ENCODE results near the gene DDX17.

DDX17 gene

DNA sequence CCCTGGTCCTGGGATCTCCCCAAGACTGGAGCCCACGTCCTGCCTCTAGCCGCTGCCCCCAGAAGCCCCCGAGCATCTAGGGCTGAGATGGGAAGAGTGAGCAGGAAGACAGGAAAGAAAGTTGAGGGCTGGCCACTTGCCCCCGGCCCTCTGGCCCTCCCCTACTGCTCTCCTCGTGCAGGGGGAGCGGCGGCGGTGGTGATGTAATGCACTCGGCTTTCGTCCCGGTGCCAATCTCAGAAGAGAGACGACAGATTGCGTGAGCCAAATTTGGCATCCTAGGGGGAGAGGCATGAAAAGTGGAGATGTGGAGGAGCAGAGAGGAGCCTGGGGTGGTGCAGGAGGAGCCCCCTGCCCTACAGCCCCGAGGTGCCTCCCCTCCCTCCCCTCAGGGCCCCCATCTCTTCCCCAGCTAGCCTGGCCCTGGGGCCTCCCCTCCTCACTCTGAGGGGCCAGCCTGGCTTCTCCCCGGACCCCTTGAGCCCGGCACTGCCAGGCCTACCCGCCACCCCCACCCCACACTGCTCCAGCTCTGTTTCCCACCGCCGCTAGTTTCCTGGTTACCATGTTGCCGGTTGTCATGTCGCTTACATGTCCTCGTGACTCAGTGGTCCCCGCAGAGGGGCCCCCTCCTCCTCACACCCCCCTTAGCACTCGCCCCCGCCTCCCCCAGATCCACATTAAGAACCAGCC, 53.6 kb downstream of the DDX17 start:
- no peak overlapping the region for H3K4me3 Mint-ChIP-seq
- H3K36me3 Mint-ChIP-seq (ENCODE audit: low read depth), result no peaks in the 10 kb centered on the region
- no peak for ATAC-seq
- H3K9me3 Mint-ChIP-seq, result no peaks in the 10 kb centered on the region
- no peak overlapping the region for H3K27ac Mint-ChIP-seq
- peaks cover 56% of the 10 kb centered on the region for H3K27me3 Mint-ChIP-seq
- H3K4me1 Mint-ChIP-seq, result peaks cover 9% of the 10 kb centered on the region
- DNase-seq, result no peak

- Mint-ChIP-seq H3K27ac (no peak overlapping the region), H3K4me1 (peaks cover 9% of the 10 kb centered on the region), H3K4me3 (no peak overlapping the region), H3K36me3 (ENCODE audit: low read depth) (no peaks in the 10 kb centered on the region), H3K27me3 (peaks cover 50% of the 10 kb centered on the region), H3K9me3 (no peaks in the 10 kb centered on the region)
- DNase-seq (no peak), ATAC-seq (no peak)
Measured at GRCh38 chr22:38451864-38452263, 54.2 kb downstream of the DDX17 start.

DNA sequence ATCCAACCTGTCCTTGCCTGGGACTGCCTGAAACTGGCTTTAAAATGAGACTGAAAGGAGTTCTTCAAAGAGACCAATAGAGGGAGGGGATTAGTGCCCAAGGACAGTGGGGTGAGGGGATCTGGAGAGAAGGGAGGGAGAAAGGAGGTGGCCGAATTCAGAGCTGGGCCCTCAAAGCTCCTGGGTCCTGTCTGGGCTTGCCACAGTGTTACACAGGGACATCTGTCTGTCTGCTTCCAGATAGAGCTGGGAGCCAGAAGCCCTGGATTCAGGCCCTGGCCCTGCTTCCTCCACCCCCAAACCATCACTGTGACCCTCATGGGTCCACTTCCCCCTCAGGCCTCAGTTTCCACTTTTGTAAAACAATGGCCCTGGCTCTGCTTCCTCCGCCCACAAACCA, 54.7 kb downstream of the DDX17 start:
- Mint-ChIP-seq H3K4me1 (peaks cover 6% of the 10 kb centered on the region), H3K4me3 (no peak overlapping the region), H3K36me3 (ENCODE audit: low read depth) (no peaks in the 10 kb centered on the region), H3K27ac (no peak overlapping the region), H3K9me3 (no peaks in the 10 kb centered on the region), H3K27me3 (peaks cover 45% of the 10 kb centered on the region)
- DNase-seq (no peak), ATAC-seq (no peak)

DNA sequence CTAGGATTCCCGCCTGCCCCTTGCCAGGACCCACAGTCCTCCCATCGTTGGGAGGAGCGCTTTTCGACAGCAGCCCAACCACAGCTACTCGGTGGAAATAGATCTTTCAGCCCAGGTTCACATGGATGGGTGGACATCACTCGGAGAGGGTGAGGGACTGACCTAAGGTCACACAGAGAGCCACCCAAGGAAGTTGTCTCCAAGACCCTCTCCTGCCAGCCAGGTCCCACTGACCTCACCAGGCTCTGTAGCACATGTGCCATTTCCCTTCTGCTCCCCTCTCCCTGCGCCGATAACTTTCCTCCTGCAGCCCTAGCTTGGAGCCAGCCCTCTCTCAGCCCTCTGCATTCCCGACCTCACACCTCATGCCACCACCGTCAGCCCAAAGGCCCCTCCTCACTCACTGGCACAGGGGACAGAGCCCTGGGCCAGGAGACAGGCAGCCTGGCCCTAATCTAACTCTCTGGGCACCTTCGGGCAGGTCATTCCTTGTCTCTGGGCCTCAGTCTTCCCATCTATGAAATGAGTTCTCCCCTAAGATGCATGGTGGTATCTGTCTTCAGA, 55.8 kb downstream of the DDX17 start:
- Mint-ChIP-seq H3K4me3 (no peak overlapping the region), H3K4me1 (peaks cover 4% of the 10 kb centered on the region), H3K27me3 (peaks cover 39% of the 10 kb centered on the region), H3K27ac (no peak overlapping the region), H3K36me3 (ENCODE audit: low read depth) (no peaks in the 10 kb centered on the region), H3K9me3 (no peaks in the 10 kb centered on the region)
- ATAC-seq (no peak), DNase-seq (no peak)

DNA sequence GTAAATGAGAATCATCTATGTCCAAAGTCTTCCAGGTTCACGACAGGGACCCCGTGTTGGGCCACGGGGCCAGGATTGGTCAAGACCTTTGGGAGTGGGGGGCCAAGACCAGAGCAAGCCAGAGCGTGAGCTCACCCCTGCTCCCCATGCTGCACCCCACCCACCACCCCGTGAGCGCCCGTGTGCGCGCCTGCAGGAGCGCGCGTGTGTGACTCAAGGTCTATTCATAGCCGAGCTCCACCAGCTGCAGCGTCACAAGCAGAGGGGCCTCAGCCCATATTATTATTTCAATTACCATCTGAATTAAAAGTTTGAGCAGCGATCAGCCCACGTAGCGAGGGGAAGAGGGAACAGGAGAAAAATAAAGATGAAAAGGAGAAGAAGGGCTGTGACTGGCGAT, 56.3 kb downstream of the DDX17 start:
- H3K4me1 Mint-ChIP-seq, result peaks cover 4% of the 10 kb centered on the region
- peaks cover 39% of the 10 kb centered on the region for H3K27me3 Mint-ChIP-seq
- no peak overlapping the region for H3K4me3 Mint-ChIP-seq
- no peaks in the 10 kb centered on the region for H3K9me3 Mint-ChIP-seq
- ATAC-seq, result no peak
- H3K36me3 Mint-ChIP-seq (ENCODE audit: low read depth), result no peaks in the 10 kb centered on the region
- no peak for DNase-seq
- no peak overlapping the region for H3K27ac Mint-ChIP-seq

- H3K36me3 Mint-ChIP-seq (ENCODE audit: low read depth), result no peaks in the 10 kb centered on the region
- H3K4me1 Mint-ChIP-seq, result no peaks in the 10 kb centered on the region
- DNase-seq (no peak), ATAC-seq (no peak)
- H3K27ac Mint-ChIP-seq, result no peak overlapping the region
- H3K9me3 Mint-ChIP-seq, result no peaks in the 10 kb centered on the region
- H3K27me3 Mint-ChIP-seq, result peaks cover 35% of the 10 kb centered on the region
- no peak overlapping the region for H3K4me3 Mint-ChIP-seq
Measured at GRCh38 chr22:38448945-38449745, 57.0 kb downstream of the DDX17 start.

DNA sequence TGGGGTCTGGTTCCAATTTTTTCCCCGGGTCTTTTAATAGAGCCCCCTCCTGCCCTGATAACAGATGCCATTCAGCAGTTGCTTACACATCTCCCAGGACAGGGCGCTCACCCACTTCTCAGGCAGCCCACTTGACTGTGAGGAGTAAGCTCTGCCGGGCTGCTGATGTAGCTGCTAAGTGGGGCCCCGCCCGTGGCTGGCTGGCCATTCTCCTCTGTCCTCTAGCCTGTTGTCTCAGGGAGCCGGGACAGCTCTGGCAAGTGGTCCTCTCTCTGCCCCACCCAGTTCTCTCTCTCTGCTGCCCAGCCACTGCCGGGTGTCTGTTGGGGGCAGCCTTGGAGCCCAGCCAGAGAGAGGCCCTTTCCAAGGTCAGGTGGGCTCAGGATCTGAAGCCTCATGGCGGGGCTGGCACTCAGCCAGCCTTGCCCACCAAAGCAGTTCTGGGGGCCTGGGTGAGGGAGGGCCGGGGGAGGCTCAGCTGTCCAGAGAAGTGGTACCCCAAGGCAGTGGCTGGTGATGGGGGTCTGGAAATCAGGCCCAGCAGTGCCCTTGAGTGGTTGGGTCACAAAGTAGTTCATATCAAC, 60.0 kb downstream of the DDX17 start:
- Mint-ChIP-seq H3K9me3 (no peaks in the 10 kb centered on the region), H3K27ac (no peak overlapping the region), H3K36me3 (ENCODE audit: low read depth) (no peaks in the 10 kb centered on the region), H3K27me3 (peaks cover 17% of the 10 kb centered on the region), H3K4me3 (no peak overlapping the region), H3K4me1 (no peaks in the 10 kb centered on the region)
- ATAC-seq (no peak), DNase-seq (no peak)

GRCh38 chr22:38444783-38445182, 61.3 kb downstream of the DDX17 start:
- H3K4me1 Mint-ChIP-seq, result no peaks in the 10 kb centered on the region
- H3K4me3 Mint-ChIP-seq, result no peak overlapping the region
- H3K36me3 Mint-ChIP-seq (ENCODE audit: low read depth), result no peaks in the 10 kb centered on the region
- ATAC-seq, result no peak
- peaks cover 9% of the 10 kb centered on the region for H3K27me3 Mint-ChIP-seq
- no peaks in the 10 kb centered on the region for H3K9me3 Mint-ChIP-seq
- no peak overlapping the region for H3K27ac Mint-ChIP-seq
- DNase-seq, result no peak

- H3K36me3 Mint-ChIP-seq (ENCODE audit: low read depth), result no peaks in the 10 kb centered on the region
- peaks cover 7% of the 10 kb centered on the region for H3K27me3 Mint-ChIP-seq
- no peaks in the 10 kb centered on the region for H3K9me3 Mint-ChIP-seq
- H3K4me3 Mint-ChIP-seq, result no peak overlapping the region
- no peak for DNase-seq
- H3K4me1 Mint-ChIP-seq, result no peaks in the 10 kb centered on the region
- H3K27ac Mint-ChIP-seq, result no peak overlapping the region
- no peak for ATAC-seq
Measured at GRCh38 chr22:38443628-38444521, 62.2 kb downstream of the DDX17 start.

- Mint-ChIP-seq H3K4me1 (no peaks in the 10 kb centered on the region), H3K4me3 (no peak overlapping the region), H3K27me3 (peaks cover 7% of the 10 kb centered on the region), H3K36me3 (ENCODE audit: low read depth) (no peaks in the 10 kb centered on the region), H3K9me3 (no peaks in the 10 kb centered on the region), H3K27ac (no peak overlapping the region)
- ATAC-seq (no peak), DNase-seq (no peak)
Measured at GRCh38 chr22:38442967-38443627, 63.0 kb downstream of the DDX17 start.

GRCh38 chr22:38441620-38442287, 64.4 kb downstream of the DDX17 start:
- Mint-ChIP-seq H3K27me3 (peaks cover 7% of the 10 kb centered on the region), H3K36me3 (ENCODE audit: low read depth) (no peaks in the 10 kb centered on the region), H3K27ac (no peak overlapping the region), H3K4me1 (no peaks in the 10 kb centered on the region), H3K9me3 (no peaks in the 10 kb centered on the region), H3K4me3 (no peak overlapping the region)
- ATAC-seq, result no peak
- DNase-seq, result no peak

DNA sequence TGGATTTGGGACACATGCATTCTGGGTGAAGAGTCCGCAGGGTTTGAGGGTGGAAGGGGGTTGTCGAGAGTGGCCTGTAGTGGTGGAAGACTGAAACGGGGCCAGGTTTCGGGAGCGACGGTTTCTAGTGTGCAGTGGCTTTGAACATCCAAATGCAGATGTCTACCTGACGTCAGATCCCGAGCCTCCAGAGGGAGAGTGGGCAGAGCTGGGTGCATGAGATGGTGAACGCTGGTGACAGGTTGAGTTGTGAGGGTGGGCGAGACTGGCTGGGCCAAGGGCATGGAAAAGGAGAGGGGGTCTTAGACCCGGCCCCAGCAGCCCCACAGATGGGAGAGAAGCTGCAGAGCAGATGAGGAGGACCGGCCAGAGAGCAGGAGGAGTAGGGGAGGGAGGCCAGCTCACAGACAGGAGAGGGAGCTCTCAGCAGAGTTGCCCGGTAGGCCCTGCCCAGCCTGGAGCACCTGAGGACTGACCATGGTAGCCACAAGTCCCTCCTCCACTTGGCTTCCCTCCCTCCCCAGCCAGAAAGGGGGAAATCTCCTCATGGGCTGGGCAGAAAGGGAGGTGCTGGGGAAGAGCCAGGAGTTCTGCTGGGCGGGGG, 65.3 kb downstream of the DDX17 start:
- DNase-seq (no peak), ATAC-seq (no peak)
- H3K36me3 Mint-ChIP-seq (ENCODE audit: low read depth), result no peaks in the 10 kb centered on the region
- H3K9me3 Mint-ChIP-seq, result no peaks in the 10 kb centered on the region
- H3K4me3 Mint-ChIP-seq, result no peak overlapping the region
- H3K4me1 Mint-ChIP-seq, result no peaks in the 10 kb centered on the region
- peaks cover 7% of the 10 kb centered on the region for H3K27me3 Mint-ChIP-seq
- no peak overlapping the region for H3K27ac Mint-ChIP-seq

DNA sequence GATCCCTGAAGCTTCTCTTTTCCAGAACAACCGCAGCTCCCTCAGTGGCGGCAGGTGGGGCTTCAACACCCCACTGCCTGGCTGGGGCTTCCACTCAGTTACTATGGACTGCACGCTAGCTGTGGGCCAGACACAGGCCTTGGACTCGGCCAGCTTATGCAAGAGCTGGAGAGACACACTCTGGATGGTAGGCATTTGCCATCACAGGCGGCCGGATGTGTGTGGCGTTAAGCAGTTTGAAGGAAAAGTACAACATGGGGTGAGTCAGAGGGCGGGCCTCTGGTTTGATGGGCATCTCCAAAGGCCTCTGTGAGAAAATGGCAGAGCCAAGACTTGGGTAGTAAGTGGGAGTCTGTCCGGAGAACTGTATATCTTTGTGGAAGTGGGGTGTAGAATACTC, 68.7 kb downstream of the DDX17 start:
- no peaks in the 10 kb centered on the region for H3K4me1 Mint-ChIP-seq
- peaks cover 2% of the 10 kb centered on the region for H3K27me3 Mint-ChIP-seq
- no peaks in the 10 kb centered on the region for H3K9me3 Mint-ChIP-seq
- ATAC-seq, result no peak
- H3K27ac Mint-ChIP-seq, result no peak overlapping the region
- H3K4me3 Mint-ChIP-seq, result no peak overlapping the region
- H3K36me3 Mint-ChIP-seq (ENCODE audit: low read depth), result no peaks in the 10 kb centered on the region
- no peak for DNase-seq
